Ovary (tissue), 9 donors: ENCODE measurements around the gene TRIO. TPM values are rescaled to one million over a fixed set of nuclear protein-coding genes. Genes with fewer than 3 reads are reported as not detected.

ENCODE experiments used
- DNase-seq, 5 donors: peaks; one replicate each; pipeline ENCODE4 v3.0.0-alpha.2; 2019 to 2020
- H3K27ac ChIP-seq, 2 donors: fragments of 200-600 bp; one replicate each; pipeline versions ENCODE4 v1.5.1 to v1.8.0; 2019 to 2022
- H3K27me3 ChIP-seq: fragments of 200-600 bp; one replicate; pipeline ENCODE4 v1.8.0; 2022
- H3K36me3 ChIP-seq: fragments of 200-600 bp; sonication (generic); one replicate; pipeline ENCODE4 v1.5.1; 2019
- H3K4me1 ChIP-seq: one replicate; pipeline ENCODE4 v1.8.1; 2013; ENCODE audit warnings: mild to moderate bottlenecking, moderate library complexity; ENCODE audit not compliant: insufficient read depth
- H3K4me3 ChIP-seq: fragments of 200-600 bp; sonication (generic); one replicate; pipeline ENCODE4 v1.5.1; 2017
- H3K9me3 ChIP-seq, 2 donors: fragments of 200-600 bp in 1 of 2; sonication (generic) in 1 of 2; one replicate each; pipeline versions ENCODE4 v1.5.1 to v1.8.1; 2013 to 2019; ENCODE audit warnings: mild to moderate bottlenecking in 1 of 2, moderate library complexity in 1 of 2
- CTCF ChIP-seq, 3 donors: fragments of 450-650 bp in 2 of 3; fragments of 200-600 bp in 1 of 3; IDR thresholded peaks; one replicate each; pipeline versions ENCODE4 v1.5.1 to v1.8.0; 2016 to 2022; ENCODE audit warnings: antibody characterized with exemption in 3 of 3, mild to moderate bottlenecking in 1 of 3
- EP300 ChIP-seq: sonication (generic); formaldehyde crosslinking; IDR thresholded peaks from one replicate; pipeline ENCODE4 v1.6.1; 2017; ENCODE audit warnings: antibody characterized with exemption
- POLR2A ChIP-seq: fragments of 450-650 bp; IDR thresholded peaks from one replicate; pipeline ENCODE4 v1.6.1; 2017; ENCODE audit warnings: antibody characterized with exemption, mild to moderate bottlenecking, moderate library complexity
- WGBS, 3 donors: extraction: QIAGEN DNeasy Blood & Tissue Kit in 1 of 3; methylation state at CpG; one replicate each; pipeline versions ENCODE4 v1.1.5 to v1.1.7; 2013 to 2017; 5-methylcytosine and 5-hydroxymethylcytosine counted together
- intact Hi-C, 4 donors: fragments of 100-400 bp; cut with DNase I; formaldehyde crosslinking; loops; one replicate each; pipeline versions ENCODE4 v1.11.0 to v1.15.1; 2022 to 2023
- polyA plus RNA-seq, 2 donors: library from polyadenylated mRNA; stranded (reverse); fragments of 200-250 nt in 1 of 2; fragments of 350-450 nt in 1 of 2; fragmentation: Illumina TruSeq in 1 of 2; extraction: RNeasy Lipid Tissue Mini Kit (QIAGEN cat#74804) in 1 of 2; gene quantifications; one replicate each; pipeline ENCODE4 v1.2.3, GENCODE V29; 2013 to 2014
- total RNA-seq, 7 donors: library from RNA; depleted of rRNA in 2 of 7; stranded (reverse); fragments of >200 nt in 2 of 7; fragmentation: NEBNext Ultra II Directional in 3 of 7; extraction: Animal tissue kit (Norgen Biotek cat#: 25700) in 3 of 7; gene quantifications; one replicate each; pipeline versions ENCODE4 v1.1.0 to v1.2.4, GENCODE V29; 2016 to 2023
- donor health status: DM: no; HTN: no; CAD: no; lungs with moderate emphysema.
- donor health status: DM: no; HTN: no; CAD: no.
- donor health status: Bipolar disorder and iron deficiency.
- donor health status: DM: yes; HTN: yes; CAD: no.
- donor health status: DM: no; HTN: no; CAD: no.
- donor health status: DM: yes; HTN: yes; CAD: no.

The TRIO gene
- total and polyA plus RNA-seq, 9 donors = 58.4 to 268 (median 125) TPM

- H3K4me1 ChIP-seq = peaks cover 4% of the 10 kb centered on the region
- 72 to 79% (median 75%) methylated on average over 8 of the region's 8 CpGs for WGBS, 3 donors
- no peaks in the 10 kb centered on the region for H3K36me3 ChIP-seq
- no peak for DNase-seq
- no peaks in the 10 kb centered on the region for H3K27me3 ChIP-seq
- no peak overlapping the region for H3K4me3 ChIP-seq
- intact Hi-C loops = no loop called here
- no peak overlapping the region for H3K27ac ChIP-seq
- no peaks in the 10 kb centered on the region for H3K9me3 ChIP-seq
- TF ChIP-seq EP300 (no peak), CTCF (IDR thresholded peaks at IDR 0.05) (no peak), POLR2A (no peak)
Measured at GRCh38 chr5:14374100-14374499, 231.0 kb downstream of the TRIO start.

- 86 to 91% (median 86%) methylated on average over 3 of the region's 3 CpGs for WGBS, 3 donors
- H3K36me3 ChIP-seq = no peaks in the 10 kb centered on the region
- intact Hi-C loops = no loop called here
Measured at GRCh38 chr5:14376789-14377188, 233.6 kb downstream of the TRIO start.

GRCh38 chr5:14379739-14380497, 236.8 kb downstream of the TRIO start:
- TF ChIP-seq CTCF (IDR thresholded peaks at IDR 0.05) (no peak), POLR2A (no peak), EP300 (no peak)
- H3K9me3 ChIP-seq = no peaks in the 10 kb centered on the region
- 84 to 88% (median 87%) methylated on average over 34 to 35 of the region's 35 CpGs for WGBS, 3 donors
- no peak overlapping the region for H3K4me3 ChIP-seq
- no peak for DNase-seq
- H3K27me3 ChIP-seq = no peaks in the 10 kb centered on the region
- intact Hi-C loops = no loop called here
- H3K4me1 ChIP-seq = no peaks in the 10 kb centered on the region
- no peak overlapping the region for H3K27ac ChIP-seq
- no peaks in the 10 kb centered on the region for H3K36me3 ChIP-seq

More at GRCh38 chr5:14376789-14377188, 233.6 kb downstream of the TRIO start:
- DNase-seq = no peak
- no peak overlapping the region for H3K4me3 ChIP-seq
- H3K9me3 ChIP-seq = no peaks in the 10 kb centered on the region
- TF ChIP-seq EP300 (no peak), POLR2A (no peak), CTCF (IDR thresholded peaks at IDR 0.05) (no peak)
- no peaks in the 10 kb centered on the region for H3K27me3 ChIP-seq
- H3K27ac ChIP-seq = no peak overlapping the region
- peaks cover 4% of the 10 kb centered on the region for H3K4me1 ChIP-seq

GRCh38 chr5:14380712-14381111, 237.6 kb downstream of the TRIO start:
- intact Hi-C loops = no loop called here
- no peak for TF ChIP-seq EP300
- no peak overlapping the region for H3K27ac ChIP-seq
- no peaks in the 10 kb centered on the region for H3K9me3 ChIP-seq
- no peaks in the 10 kb centered on the region for H3K27me3 ChIP-seq
- DNase-seq = no peak
- no peaks in the 10 kb centered on the region for H3K36me3 ChIP-seq
- no peak overlapping the region for H3K4me3 ChIP-seq
- H3K4me1 ChIP-seq = no peaks in the 10 kb centered on the region
- 67 to 87% (median 68%) methylated on average over 4 of the region's 4 CpGs for WGBS, 3 donors

GRCh38 chr5:14382640-14383039, 239.5 kb downstream of the TRIO start:
- no peak for DNase-seq
- TF ChIP-seq EP300 (no peak), CTCF (IDR thresholded peaks at IDR 0.05) (no peak)
- Histone ChIP-seq H3K9me3 (no peaks in the 10 kb centered on the region), H3K4me1 (no peaks in the 10 kb centered on the region), H3K27ac (no peak overlapping the region), H3K36me3 (no peaks in the 10 kb centered on the region), H3K4me3 (no peak overlapping the region), H3K27me3 (no peaks in the 10 kb centered on the region)
- WGBS, 3 donors = 89 to 94% (median 89%) methylated on average over 4 of the region's 4 CpGs
- intact Hi-C loops = no loop called here
